HEK293 (cell line): ENCODE results near the gene EED.

ENCODE experiments used
- CTCF ChIA-PET: fragments of 350-600 bp; formaldehyde crosslinking; extraction: SDS; loops from one replicate; lab custom pipeline; 2021; ENCODE audit warnings: antibody characterized with exemption; lab: Yijun Ruan, JAX
- POLR2A ChIA-PET: fragments of 300-600 bp; formaldehyde crosslinking; extraction: SDS; loops from one replicate; lab custom pipeline; 2020; ENCODE audit warnings: antibody characterized with exemption, inconsistent platforms; lab: Yijun Ruan, JAX
- H3K27ac ChIP-seq: fragments of 200-500 bp; sonication (Bioruptor generic); 2 replicates; pipeline ENCODE4 v1.5.1; 2014; ENCODE audit warnings: low read depth, low read length, control low read depth, inconsistent platforms; ENCODE audit errors: extremely low read depth
- H3K36me3 ChIP-seq, 2 experiments: fragments of 200-500 bp in 1 of 2; sonication (Bioruptor generic) in 1 of 2; 1 replicate in 1 of 2; 2 replicates in 1 of 2; pipeline ENCODE4 v1.5.1; 2014 to 2017; ENCODE audit warnings: inconsistent platforms in 2 of 2, low read length in 2 of 2; ENCODE audit not compliant: control insufficient read depth in 2 of 2, insufficient read depth in 1 of 2
- H3K4me1 ChIP-seq: fragments of 200-500 bp; sonication (Bioruptor generic); 2 replicates; pipeline ENCODE4 v1.5.1; 2014; ENCODE audit warnings: mild to moderate bottlenecking, low read length, inconsistent platforms; ENCODE audit not compliant: control insufficient read depth, insufficient read depth
- H3K4me3 ChIP-seq: 2 replicates; pipeline ENCODE4 v1.5.1; 2011; ENCODE audit warnings: low read depth, mild to moderate bottlenecking, control low read depth, low read length, moderate library complexity
- H3K9me3 ChIP-seq: fragments of 200-500 bp; sonication (Bioruptor generic); 2 replicates; pipeline ENCODE4 v1.5.1; 2014; ENCODE audit warnings: low read depth, low read length, inconsistent platforms; ENCODE audit not compliant: control insufficient read depth, insufficient read depth
- INSM2 ChIP-seq: fragments of 450-650 bp; formaldehyde crosslinking; IDR thresholded peaks from 2 replicates; pipeline ENCODE4 v1.5.1; 2016; ENCODE audit warnings: missing biosample characterization, missing genetic modification characterization
- KLF8 ChIP-seq: fragments of 450-650 bp; formaldehyde crosslinking; IDR thresholded peaks from 2 replicates; pipeline ENCODE4 v1.5.1; 2016; ENCODE audit warnings: missing biosample characterization, missing genetic modification characterization
- PRDM2 ChIP-seq: fragments of 450-650 bp; formaldehyde crosslinking; IDR thresholded peaks from 2 replicates; pipeline ENCODE4 v1.5.1; 2016; ENCODE audit warnings: missing biosample characterization, missing genetic modification characterization, borderline replicate concordance
- RBAK ChIP-seq: fragments of 450-650 bp; formaldehyde crosslinking; IDR thresholded peaks from 2 replicates; pipeline ENCODE4 v1.5.1; 2016; ENCODE audit warnings: missing biosample characterization, missing genetic modification characterization
- SP7 ChIP-seq: fragments of 450-650 bp; formaldehyde crosslinking; IDR thresholded peaks from 2 replicates; pipeline ENCODE4 v1.5.1; 2016; ENCODE audit warnings: missing biosample characterization, missing genetic modification characterization
- ZBTB48 ChIP-seq: fragments of 450-650 bp; formaldehyde crosslinking; IDR thresholded peaks from 2 replicates; pipeline ENCODE4 v1.5.1; 2016; ENCODE audit warnings: missing biosample characterization, missing genetic modification characterization
- ZFHX2 ChIP-seq: fragments of 450-650 bp; formaldehyde crosslinking; conservative IDR thresholded peaks from 2 replicates; pipeline ENCODE4 v1.5.1; 2016; ENCODE audit warnings: missing biosample characterization, missing genetic modification characterization
- ZFP3 ChIP-seq: fragments of 450-650 bp; formaldehyde crosslinking; IDR thresholded peaks from 2 replicates; pipeline ENCODE4 v1.5.1; 2016; ENCODE audit warnings: low read depth, missing biosample characterization, missing genetic modification characterization
- ZFP41 ChIP-seq: fragments of 450-650 bp; formaldehyde crosslinking; IDR thresholded peaks from 2 replicates; pipeline ENCODE4 v1.5.1; 2016; ENCODE audit warnings: missing biosample characterization, missing genetic modification characterization, borderline replicate concordance
- ZIC2 ChIP-seq: fragments of 450-650 bp; formaldehyde crosslinking; IDR thresholded peaks from 2 replicates; pipeline ENCODE4 v1.5.1; 2016; ENCODE audit warnings: missing biosample characterization, missing genetic modification characterization
- ZNF174 ChIP-seq: fragments of 450-650 bp; formaldehyde crosslinking; IDR thresholded peaks from 2 replicates; pipeline ENCODE4 v1.5.0; 2017; ENCODE audit warnings: missing biosample characterization, mild to moderate bottlenecking, missing genetic modification characterization
- ZNF175 ChIP-seq: fragments of 450-650 bp; formaldehyde crosslinking; IDR thresholded peaks from 2 replicates; pipeline ENCODE4 v1.5.1; 2016; ENCODE audit warnings: missing biosample characterization, missing genetic modification characterization
- ZNF2 ChIP-seq: fragments of 450-650 bp; formaldehyde crosslinking; IDR thresholded peaks from 2 replicates; pipeline ENCODE4 v1.5.1; 2016; ENCODE audit warnings: missing biosample characterization, missing genetic modification characterization
- ZNF202 ChIP-seq: fragments of 450-650 bp; formaldehyde crosslinking; IDR thresholded peaks from 2 replicates; pipeline ENCODE4 v1.5.1; 2016; ENCODE audit warnings: missing biosample characterization, missing genetic modification characterization, borderline replicate concordance
- ZNF221 ChIP-seq: fragments of 450-650 bp; formaldehyde crosslinking; IDR thresholded peaks from 2 replicates; pipeline ENCODE4 v1.5.1; 2017; ENCODE audit warnings: missing biosample characterization, missing genetic modification characterization, borderline replicate concordance
- ZNF26 ChIP-seq: fragments of 450-650 bp; formaldehyde crosslinking; IDR thresholded peaks from 2 replicates; pipeline ENCODE4 v1.5.1; 2016; ENCODE audit warnings: missing biosample characterization, missing genetic modification characterization
- ZNF488 ChIP-seq: fragments of 450-650 bp; formaldehyde crosslinking; IDR thresholded peaks from 2 replicates; pipeline ENCODE4 v1.5.1; 2016; ENCODE audit warnings: missing biosample characterization, missing genetic modification characterization
- ZNF580 ChIP-seq: fragments of 450-650 bp; formaldehyde crosslinking; IDR thresholded peaks from 2 replicates; pipeline ENCODE4 v1.5.1; 2016; ENCODE audit warnings: missing biosample characterization, missing genetic modification characterization
- ZNF692 ChIP-seq: fragments of 450-650 bp; formaldehyde crosslinking; IDR thresholded peaks from 2 replicates; pipeline ENCODE4 v1.5.1; 2016; ENCODE audit warnings: missing biosample characterization, missing genetic modification characterization
- ZNF747 ChIP-seq: fragments of 450-650 bp; formaldehyde crosslinking; IDR thresholded peaks from 2 replicates; pipeline ENCODE4 v1.5.1; 2016; ENCODE audit warnings: missing biosample characterization, missing genetic modification characterization
- ZNF776 ChIP-seq: fragments of 450-650 bp; formaldehyde crosslinking; IDR thresholded peaks from 2 replicates; pipeline ENCODE4 v1.5.0; 2017; ENCODE audit warnings: missing biosample characterization, missing genetic modification characterization, borderline replicate concordance
- ZNF791 ChIP-seq: fragments of 450-650 bp; formaldehyde crosslinking; IDR thresholded peaks from 2 replicates; pipeline ENCODE4 v1.5.1; 2016; ENCODE audit warnings: missing biosample characterization, missing genetic modification characterization
- ZNF830 ChIP-seq: fragments of 450-650 bp; IDR thresholded peaks from 2 replicates; pipeline ENCODE4 v1.5.0; 2018; ENCODE audit warnings: missing biosample characterization, missing genetic modification characterization, low read depth, mild to moderate bottlenecking, moderate library complexity
- ZSCAN23 ChIP-seq: fragments of 450-650 bp; formaldehyde crosslinking; IDR thresholded peaks from 2 replicates; pipeline ENCODE4 v1.5.1; 2016; ENCODE audit warnings: missing biosample characterization, missing genetic modification characterization

Gene EED

GRCh38 chr11:86257446-86257845 lies 12.9 kb downstream of the EED start:
- H3K9me3 ChIP-seq = no peaks in the 10 kb centered on the region
- no peak overlapping the region for H3K4me3 ChIP-seq
- TF ChIP-seq ZBTB48 (tag by site-specific recombination) (no peak), ZNF175 (tag by site-specific recombination) (no peak), ZNF830 (tag by site-specific recombination) (no peak), ZNF26 (tag by site-specific recombination) (no peak), ZSCAN23 (no peak), RBAK (tag by site-specific recombination) (no peak), ZNF692 (tag by site-specific recombination) (no peak), ZNF221 (no peak), ZNF488 (no peak), SP7 (tag by site-specific recombination) (no peak), INSM2 (no peak), KLF8 (tag by site-specific recombination) (no peak), ZNF2 (no peak), ZNF174 (tag by site-specific recombination) (no peak), ZNF791 (tag by site-specific recombination) (no peak)
- H3K27ac ChIP-seq = no peak overlapping the region
- peaks cover 8 to 54% of the 10 kb centered on the region in 2 experiments for H3K36me3 ChIP-seq
- ChIA-PET CTCF (no interaction called here), POLR2A (interaction anchor here (0.7 kb wide), 1 partner anchor 28 kb away, joined by 3 read pairs; no protein-coding TSS in a partner anchor)
- no peaks in the 10 kb centered on the region for H3K4me1 ChIP-seq

GRCh38 chr11:86259730-86260129 lies 15.2 kb downstream of the EED start:
- no peak overlapping the region for H3K4me3 ChIP-seq
- POLR2A ChIA-PET = no interaction called here
- H3K27ac ChIP-seq = no peak overlapping the region
- CTCF ChIA-PET = interaction anchor here (0.7 to 1.3 kb wide), 2 partner anchors 8 to 392 kb away, joined by 3 to 4 read pairs; no protein-coding TSS in a partner anchor
- no peaks in the 10 kb centered on the region for H3K9me3 ChIP-seq
- no peaks in the 10 kb centered on the region for H3K4me1 ChIP-seq
- peaks cover 8 to 73% of the 10 kb centered on the region in 2 experiments for H3K36me3 ChIP-seq
- no peak for TF ChIP-seq ZFHX2 (tag by site-specific recombination)
- no peak for TF ChIP-seq ZNF202 (tag by site-specific recombination)
- TF ChIP-seq PRDM2 (tag by site-specific recombination) = no peak
- TF ChIP-seq ZFP41 (tag by site-specific recombination) = no peak
- TF ChIP-seq ZNF175 (tag by site-specific recombination) = no peak
- TF ChIP-seq ZNF747 (tag by site-specific recombination) = no peak
- TF ChIP-seq ZFP3 = no peak
- no peak for TF ChIP-seq ZNF580
- TF ChIP-seq ZNF776 (tag by site-specific recombination) = no peak
- no peak for TF ChIP-seq ZIC2 (tag by site-specific recombination)
